NOMO-1 treated with DMSO at 0.1 percent for 48 hours (cell line): ENCODE measurements around the gene RAD51B.
"Not testable (repeated sequence)": the region's sequence is repeated elsewhere in the genome, so short reads cannot be mapped to it uniquely, and the experiment has no call there.

Experiments used
- DNase-seq: peaks from one replicate; lab custom pipeline; 2025; ENCODE audit not compliant: unreplicated experiment; lab: John Stamatoyannopoulos, UW

The RAD51B gene

DNA sequence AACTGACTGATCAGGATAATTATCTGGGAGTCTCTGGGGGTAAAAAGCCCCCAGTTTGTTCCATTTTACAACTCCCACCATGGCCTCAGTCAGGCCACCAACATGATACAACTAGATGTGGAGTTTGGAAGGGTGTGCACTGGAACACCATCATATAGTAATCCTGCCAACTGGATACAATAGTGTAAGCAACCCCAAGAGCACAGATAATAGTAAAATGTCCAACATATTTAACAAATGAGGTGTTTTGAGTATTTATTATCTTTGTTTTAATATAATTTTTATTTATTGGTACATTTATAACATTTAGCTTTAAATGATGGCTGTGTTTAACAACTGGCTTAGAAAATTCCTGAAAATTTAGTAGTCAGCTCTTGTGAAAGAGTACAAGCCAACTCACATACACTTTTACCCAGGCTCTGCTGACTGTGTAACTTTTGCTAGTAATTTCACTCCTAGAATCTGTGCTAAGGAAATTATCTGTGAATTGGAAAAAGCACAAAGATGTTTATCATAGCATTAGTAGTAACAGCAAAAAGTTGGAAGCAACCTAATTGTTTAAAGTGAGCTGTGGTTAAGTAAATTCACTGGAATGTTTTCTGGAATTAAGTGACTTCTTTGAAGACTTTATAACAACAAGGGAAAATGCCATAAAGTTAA is 196.8 kb downstream of the RAD51B start:
- no peak for DNase-seq

DNA sequence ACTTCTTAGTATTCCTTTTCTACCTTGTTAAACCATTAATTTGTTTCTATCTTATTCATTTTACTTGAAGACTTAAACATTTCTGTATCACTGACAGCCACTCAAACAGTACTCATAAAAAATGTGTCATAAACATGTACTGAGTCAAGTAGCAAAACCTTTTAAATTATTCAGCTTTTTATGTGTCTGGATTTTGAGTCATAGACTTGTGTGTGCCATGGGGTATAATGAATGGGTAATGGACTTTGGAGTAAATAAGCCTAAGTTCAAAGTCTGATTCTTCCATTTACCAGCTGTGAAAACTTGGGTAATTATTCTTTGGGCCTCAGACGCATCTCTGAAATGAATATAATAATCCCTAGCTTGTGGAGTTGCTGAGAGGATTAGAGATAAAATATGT is 199.0 kb downstream of the RAD51B start:
- no peak for DNase-seq

DNA sequence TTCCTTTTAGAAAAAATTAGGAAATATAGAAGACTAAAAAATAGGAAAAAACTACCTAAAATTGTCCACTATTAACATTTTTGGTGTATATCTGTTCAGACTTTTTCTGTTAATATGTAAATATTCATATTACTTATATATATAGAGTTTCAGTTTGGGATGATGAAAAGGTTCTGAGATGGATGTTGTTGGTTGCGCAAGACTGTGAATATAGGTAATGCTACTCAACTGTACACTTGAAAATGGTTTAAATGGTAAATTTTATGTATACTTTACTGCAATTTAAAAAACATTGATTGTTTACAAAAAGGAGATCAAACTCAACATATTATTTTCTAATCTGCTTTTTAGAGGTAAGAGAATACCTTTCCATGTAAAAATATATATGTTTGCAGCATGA is 200.9 kb downstream of the RAD51B start:
- DNase-seq = no peak

- no peak for DNase-seq
Observed at GRCh38 chr14:68020999-68021663, 201.6 kb downstream of the RAD51B start.

DNA sequence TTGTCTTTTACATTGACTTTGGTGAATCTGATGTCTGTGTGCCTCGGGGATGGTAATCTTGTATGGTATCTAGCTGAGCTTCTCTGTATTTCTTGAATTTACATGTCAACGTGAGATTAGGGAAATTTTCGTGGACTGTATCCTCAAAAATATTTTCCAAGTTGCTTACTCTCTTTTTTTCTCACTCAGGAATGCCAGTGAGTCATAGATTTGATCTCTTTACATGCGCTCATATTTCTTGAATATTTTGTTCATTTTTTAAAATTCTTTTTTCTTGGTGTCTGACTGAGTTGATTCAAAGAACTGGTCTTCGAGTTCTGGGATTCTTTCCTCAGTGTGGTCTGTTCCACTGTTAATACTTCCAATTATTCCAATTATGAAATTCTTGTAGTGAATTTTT is 207.7 kb downstream of the RAD51B start:
- no peak for DNase-seq

GRCh38 chr14:68028075-68028474 is 208.5 kb downstream of the RAD51B start:
- no peak for DNase-seq

DNA sequence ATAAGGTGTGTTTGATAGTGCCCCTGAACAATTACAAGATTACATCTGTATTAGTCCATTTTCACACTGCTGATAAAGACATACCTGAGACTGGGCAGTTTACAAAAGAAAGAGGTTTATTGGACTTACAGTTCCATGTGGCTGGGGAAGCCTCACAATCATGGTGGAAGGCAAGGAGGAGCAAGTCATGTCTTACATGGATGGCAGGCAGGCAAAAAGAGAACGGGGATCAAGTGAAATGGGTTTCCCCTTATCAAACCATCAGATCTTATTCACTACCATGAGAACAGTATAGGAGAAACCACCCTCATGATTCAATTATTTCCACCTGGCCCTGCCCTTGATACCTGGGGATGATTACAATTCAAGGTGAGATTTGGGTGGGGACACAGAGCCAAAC is 211.4 kb downstream of the RAD51B start:
- not testable (repeated sequence) for DNase-seq

GRCh38 chr14:68032154-68032553 is 212.6 kb downstream of the RAD51B start:
- DNase-seq = no peak

DNA sequence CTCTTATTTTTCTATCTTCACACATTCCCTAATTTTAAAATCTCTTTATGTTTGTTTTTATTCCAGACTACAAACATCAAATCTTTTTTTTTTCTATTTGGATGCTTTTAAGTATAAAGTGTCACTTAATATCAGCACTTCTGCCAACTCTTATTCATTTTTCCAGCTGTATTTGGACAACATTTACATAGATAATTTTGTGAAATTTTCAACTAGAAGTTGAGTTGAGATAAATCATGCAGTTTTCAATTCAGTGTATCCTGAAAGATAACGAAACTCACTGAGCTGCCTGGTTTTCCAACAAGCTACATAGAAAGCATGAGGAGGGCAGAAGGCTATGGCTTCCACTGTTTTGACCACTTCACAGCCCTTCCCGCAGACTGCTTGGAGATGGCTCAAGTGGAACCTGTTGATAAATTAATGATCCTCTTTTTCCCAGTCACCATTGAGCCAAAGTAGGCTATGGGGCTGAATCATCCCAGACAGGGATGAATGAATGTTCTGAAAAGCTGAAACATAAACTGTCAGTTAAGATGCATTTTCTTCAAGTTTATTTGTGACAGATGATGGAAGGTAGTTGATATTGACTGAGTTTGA is 213.9 kb downstream of the RAD51B start:
- no peak for DNase-seq

GRCh38 chr14:68034896-68035295 is 215.3 kb downstream of the RAD51B start:
- no peak for DNase-seq

DNA sequence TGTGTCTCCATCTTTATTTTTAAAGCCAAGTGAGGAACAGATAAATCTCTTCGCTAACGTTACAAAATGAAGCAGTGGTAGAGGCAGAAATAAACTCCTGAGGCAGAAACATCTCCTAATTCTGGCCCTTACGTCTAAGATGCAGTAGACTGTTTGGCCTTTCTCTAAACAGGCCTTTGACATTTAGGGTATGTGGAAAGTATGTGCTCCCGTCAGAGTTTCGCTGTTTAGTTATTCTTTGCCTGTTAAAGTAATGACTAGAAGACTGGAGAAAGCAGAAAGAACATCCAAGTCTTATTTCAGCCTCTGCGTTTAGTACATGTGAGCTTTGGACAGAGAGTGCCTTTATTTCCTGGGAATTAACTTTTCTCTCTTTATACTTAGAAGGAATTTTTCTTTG is 216.6 kb downstream of the RAD51B start:
- DNase-seq = no peak

DNA sequence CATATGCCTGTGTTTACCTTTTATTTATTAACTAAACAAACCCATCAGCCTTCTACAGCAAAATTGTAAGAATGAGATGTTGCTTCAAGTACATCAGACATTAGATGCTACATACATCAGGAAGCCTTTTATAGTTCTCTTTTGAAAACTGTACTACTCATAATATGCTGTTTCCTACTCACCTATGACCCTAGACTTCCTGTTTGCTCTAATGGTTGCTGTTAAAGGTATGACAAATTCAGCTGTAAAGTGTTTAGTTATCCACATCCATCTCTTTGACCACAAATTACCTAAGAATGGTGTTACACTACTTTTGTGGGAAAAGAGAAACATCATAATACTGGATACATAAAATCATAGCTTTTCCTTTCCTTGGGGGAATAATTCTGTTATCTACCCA is 220.0 kb downstream of the RAD51B start:
- DNase-seq = no peak

GRCh38 chr14:68040633-68041369 is 221.2 kb downstream of the RAD51B start:
- no peak for DNase-seq

DNA sequence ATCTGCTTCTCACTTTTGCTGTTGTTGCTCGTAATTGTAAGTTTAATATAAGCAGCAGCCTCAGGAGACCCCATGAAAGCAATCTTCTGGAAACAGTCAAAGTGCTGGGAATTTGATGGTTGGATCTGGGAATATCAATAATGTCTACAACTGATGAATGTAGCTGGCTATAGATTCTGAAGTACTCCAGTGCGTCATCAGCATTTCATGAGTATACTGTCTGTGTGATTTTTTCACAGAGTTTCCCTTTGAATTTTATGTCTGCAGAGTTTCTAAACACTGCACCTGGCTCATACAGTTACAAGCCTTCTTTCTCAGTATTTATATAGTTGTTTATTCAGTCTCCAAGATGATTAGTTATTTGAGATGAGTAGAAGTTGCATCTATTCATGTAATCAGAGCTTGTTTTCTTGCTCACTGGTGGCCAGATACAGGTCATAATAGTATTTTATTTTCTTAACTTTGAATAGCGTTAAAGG is 222.3 kb downstream of the RAD51B start:
- DNase-seq = no peak

- no peak for DNase-seq
Observed at GRCh38 chr14:68042586-68043210, 223.1 kb downstream of the RAD51B start.

GRCh38 chr14:68043752-68044151 is 224.2 kb downstream of the RAD51B start:
- no peak for DNase-seq

DNA sequence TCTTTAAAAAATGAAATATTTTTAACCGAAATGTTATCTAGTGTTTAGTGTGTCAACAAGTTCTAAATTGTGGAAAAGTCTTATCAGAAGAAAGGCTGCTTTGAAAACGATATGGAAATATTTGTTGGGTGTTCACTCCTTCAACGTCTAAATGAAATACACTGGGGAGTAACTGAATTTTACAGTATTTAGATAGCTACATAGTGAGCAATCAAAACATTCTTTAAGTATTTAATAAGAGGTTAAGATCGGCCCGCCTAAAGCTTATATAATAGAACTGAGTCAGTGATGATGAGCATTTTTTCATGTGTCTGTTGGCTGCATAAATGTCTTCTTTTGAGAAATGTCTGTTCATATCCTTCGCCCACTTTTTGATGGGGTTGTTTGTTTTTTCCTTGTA is 228.3 kb downstream of the RAD51B start:
- DNase-seq = no peak

- not testable (repeated sequence) for DNase-seq
Observed at GRCh38 chr14:68048815-68049214, 229.2 kb downstream of the RAD51B start.

DNA sequence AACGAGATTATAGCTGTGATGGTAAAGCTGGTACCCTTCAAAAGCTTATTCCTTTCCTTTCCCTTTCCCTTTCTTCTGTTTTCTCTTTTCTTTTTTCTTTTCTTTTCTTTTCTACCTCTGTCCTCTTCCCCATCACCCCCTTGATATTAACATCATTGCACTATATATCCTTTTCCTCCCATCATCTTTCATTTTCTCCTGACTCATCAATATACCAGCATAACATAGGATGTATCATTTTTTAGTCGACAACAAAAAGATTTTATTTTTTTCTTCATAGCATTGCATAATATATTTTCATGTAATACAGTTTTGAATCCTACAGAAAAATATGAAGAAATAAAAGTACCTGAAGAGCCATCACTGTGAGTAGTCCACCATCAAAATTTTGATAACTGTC is 230.6 kb downstream of the RAD51B start:
- DNase-seq = no peak

DNA sequence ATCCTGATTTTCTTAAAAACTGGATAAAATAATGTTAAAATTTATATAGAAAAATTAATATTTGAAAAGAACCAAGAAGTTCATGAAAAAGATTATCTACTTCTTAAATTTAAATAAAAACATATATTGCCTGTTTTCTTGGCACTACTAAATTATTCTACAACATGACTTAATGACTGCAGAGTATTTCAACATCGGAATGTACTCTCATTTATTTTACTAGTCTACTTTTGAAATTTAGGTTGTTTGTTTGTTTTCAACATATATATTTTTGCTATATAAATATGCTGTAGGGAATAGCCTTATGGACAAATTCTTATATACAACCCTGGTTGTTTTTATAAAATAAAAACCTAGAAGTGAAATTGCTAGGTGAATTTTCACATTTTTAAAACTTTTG is 231.6 kb downstream of the RAD51B start:
- DNase-seq = no peak

GRCh38 chr14:68060198-68060597 is 240.6 kb downstream of the RAD51B start:
- DNase-seq = no peak
